HEK293 (cell line): Measurements from ENCODE around the gene SART1.

Source experiments
- GFI1B ChIP-seq: fragments of 450-650 bp; formaldehyde crosslinking; IDR thresholded peaks from 2 replicates; pipeline ENCODE4 v1.5.1; 2016; ENCODE audit warnings: missing biosample characterization, missing genetic modification characterization
- IKZF3 ChIP-seq: fragments of 450-650 bp; IDR thresholded peaks from 2 replicates; pipeline ENCODE4 v1.5.0; 2018; ENCODE audit warnings: missing biosample characterization, mild to moderate bottlenecking, missing genetic modification characterization, moderate library complexity
- PBX3 ChIP-seq: sonication (generic); formaldehyde crosslinking; IDR thresholded peaks from 2 replicates; pipeline ENCODE4 v1.8.1; 2022; ENCODE audit warnings: mild to moderate bottlenecking, moderate library complexity, missing genetic modification reagents
- PRDM4 ChIP-seq: fragments of 450-650 bp; formaldehyde crosslinking; IDR thresholded peaks from 2 replicates; pipeline ENCODE4 v1.5.1; 2017; ENCODE audit warnings: missing biosample characterization, missing genetic modification characterization
- REST ChIP-seq: fragments of 450-650 bp; formaldehyde crosslinking; IDR thresholded peaks from 2 replicates; pipeline ENCODE4 v1.5.1; 2016; ENCODE audit warnings: missing biosample characterization, missing genetic modification characterization
- SP3 ChIP-seq: fragments of 450-650 bp; formaldehyde crosslinking; IDR thresholded peaks from 2 replicates; pipeline ENCODE4 v1.5.1; 2016; ENCODE audit warnings: missing biosample characterization, missing genetic modification characterization
- SP7 ChIP-seq: fragments of 450-650 bp; formaldehyde crosslinking; IDR thresholded peaks from 2 replicates; pipeline ENCODE4 v1.5.1; 2016; ENCODE audit warnings: missing biosample characterization, missing genetic modification characterization
- TSHZ1 ChIP-seq: fragments of 450-650 bp; formaldehyde crosslinking; IDR thresholded peaks from 2 replicates; pipeline ENCODE4 v1.5.1; 2016; ENCODE audit warnings: missing biosample characterization, missing genetic modification characterization, borderline replicate concordance
- ZBTB1 ChIP-seq: fragments of 450-650 bp; formaldehyde crosslinking; IDR thresholded peaks from 2 replicates; pipeline ENCODE4 v1.5.1; 2016; ENCODE audit warnings: missing biosample characterization, missing genetic modification characterization
- ZBTB21 ChIP-seq: fragments of 450-650 bp; formaldehyde crosslinking; IDR thresholded peaks from 2 replicates; pipeline ENCODE4 v1.5.1; 2017; ENCODE audit warnings: missing biosample characterization, missing genetic modification characterization
- ZIC2 ChIP-seq: fragments of 450-650 bp; formaldehyde crosslinking; IDR thresholded peaks from 2 replicates; pipeline ENCODE4 v1.5.1; 2016; ENCODE audit warnings: missing biosample characterization, missing genetic modification characterization
- ZNF174 ChIP-seq: fragments of 450-650 bp; formaldehyde crosslinking; IDR thresholded peaks from 2 replicates; pipeline ENCODE4 v1.5.0; 2017; ENCODE audit warnings: missing biosample characterization, mild to moderate bottlenecking, missing genetic modification characterization
- ZNF18 ChIP-seq: fragments of 450-650 bp; formaldehyde crosslinking; IDR thresholded peaks from 2 replicates; pipeline ENCODE4 v1.5.1; 2016; ENCODE audit warnings: missing biosample characterization, missing genetic modification characterization
- ZNF266 ChIP-seq: fragments of 450-650 bp; formaldehyde crosslinking; IDR thresholded peaks from 2 replicates; pipeline ENCODE4 v1.5.1; 2016; ENCODE audit warnings: missing biosample characterization, missing genetic modification characterization, low read depth
- ZNF394 ChIP-seq: fragments of 450-650 bp; formaldehyde crosslinking; IDR thresholded peaks from 2 replicates; pipeline ENCODE4 v1.5.1; 2016; ENCODE audit warnings: missing biosample characterization, missing genetic modification characterization, mild to moderate bottlenecking, moderate library complexity, borderline replicate concordance
- ZNF426 ChIP-seq: fragments of 450-650 bp; formaldehyde crosslinking; IDR thresholded peaks from 2 replicates; pipeline ENCODE4 v1.5.1; 2017; ENCODE audit warnings: missing biosample characterization, missing genetic modification characterization, mild to moderate bottlenecking, inconsistent platforms, moderate library complexity
- ZNF530 ChIP-seq: fragments of 450-650 bp; formaldehyde crosslinking; IDR thresholded peaks from 2 replicates; pipeline ENCODE4 v1.5.1; 2016; ENCODE audit warnings: low read depth, missing biosample characterization, missing genetic modification characterization
- ZNF558 ChIP-seq: fragments of 450-650 bp; formaldehyde crosslinking; IDR thresholded peaks from 2 replicates; pipeline ENCODE4 v1.5.1; 2016; ENCODE audit warnings: missing biosample characterization, missing genetic modification characterization
- ZNF561 ChIP-seq: fragments of 450-650 bp; IDR thresholded peaks from 2 replicates; pipeline ENCODE4 v1.5.1; 2018; ENCODE audit warnings: missing biosample characterization, missing genetic modification characterization, borderline replicate concordance
- ZNF580 ChIP-seq: fragments of 450-650 bp; formaldehyde crosslinking; IDR thresholded peaks from 2 replicates; pipeline ENCODE4 v1.5.1; 2016; ENCODE audit warnings: missing biosample characterization, missing genetic modification characterization
- ZNF585B ChIP-seq: fragments of 450-650 bp; formaldehyde crosslinking; IDR thresholded peaks from 2 replicates; pipeline ENCODE4 v1.5.1; 2016; ENCODE audit warnings: missing biosample characterization, missing genetic modification characterization
- ZNF600 ChIP-seq: fragments of 450-650 bp; formaldehyde crosslinking; IDR thresholded peaks from 2 replicates; pipeline ENCODE4 v1.5.1; 2016; ENCODE audit warnings: missing biosample characterization, missing genetic modification characterization
- ZNF664 ChIP-seq: fragments of 450-650 bp; formaldehyde crosslinking; IDR thresholded peaks from 2 replicates; pipeline ENCODE4 v1.5.1; 2016; ENCODE audit warnings: missing biosample characterization, missing genetic modification characterization
- ZNF76 ChIP-seq: fragments of 450-650 bp; formaldehyde crosslinking; IDR thresholded peaks from 2 replicates; pipeline ENCODE4; 2016; ENCODE audit warnings: low read depth, missing biosample characterization, missing genetic modification characterization, borderline replicate concordance
- ZNF777 ChIP-seq: fragments of 450-650 bp; formaldehyde crosslinking; IDR thresholded peaks from 2 replicates; pipeline ENCODE4 v1.5.1; 2017; ENCODE audit warnings: missing biosample characterization, missing genetic modification characterization, borderline replicate concordance
- ZSCAN23 ChIP-seq: fragments of 450-650 bp; formaldehyde crosslinking; IDR thresholded peaks from 2 replicates; pipeline ENCODE4 v1.5.1; 2016; ENCODE audit warnings: missing biosample characterization, missing genetic modification characterization
- ZSCAN30 ChIP-seq: fragments of 450-650 bp; IDR thresholded peaks from 2 replicates; pipeline ENCODE4 v1.5.1; 2018; ENCODE audit warnings: missing biosample characterization, mild to moderate bottlenecking, missing genetic modification characterization, moderate library complexity

Gene SART1

GRCh38 chr11:66001942-66002647, 40.6 kb downstream of the SART1 start, which contains the start of the genes BANF1 and EIF1AD (continued):
- TF ChIP-seq REST (tag by site-specific recombination): peak; percentile 62
- TF ChIP-seq ZNF561 (tag by site-specific recombination): peak; percentile 96
- peak; percentile 70; the same call in 1 of the 2 replicates for TF ChIP-seq ZNF600 (tag by site-specific recombination)
- TF ChIP-seq ZNF18 (tag by site-specific recombination): peak; percentile 99
- TF ChIP-seq ZSCAN23 (tag by site-specific recombination): peak; percentile 91
- no peak for TF ChIP-seq ZNF174
- peak; percentile 43; the same call in 1 of the 2 replicates for TF ChIP-seq ZIC2 (tag by site-specific recombination)
- no peak for TF ChIP-seq GFI1B (tag by site-specific recombination)
- TF ChIP-seq ZNF585B (tag by site-specific recombination): peak; percentile 31
- peak; percentile 29; the same call in 1 of the 2 replicates for TF ChIP-seq ZNF266
- TF ChIP-seq PRDM4 (tag by site-specific recombination): peak; percentile 59; the same call in 1 of the 2 replicates
- TF ChIP-seq ZNF664 (tag by site-specific recombination): peak; percentile 72
- peak; percentile 93 for TF ChIP-seq SP7 (tag by site-specific recombination)
- TF ChIP-seq TSHZ1: peak; percentile 45; the same call in 1 of the 2 replicates
- peak; percentile 87 for TF ChIP-seq ZNF394 (tag by site-specific recombination)
- TF ChIP-seq IKZF3 (tag by site-specific recombination): no peak; the same call in 1 of the 2 replicates
- TF ChIP-seq ZNF777 (tag by site-specific recombination): peak; percentile 93
- no peak for TF ChIP-seq PBX3 (CRISPR knock-in tag)
- peak; percentile 97 for TF ChIP-seq ZNF580 (tag by site-specific recombination)
- peak; percentile 93 for TF ChIP-seq ZSCAN30 (tag by site-specific recombination)
- peak; percentile 91 for TF ChIP-seq SP3
- TF ChIP-seq ZNF426 (tag by site-specific recombination): no peak
- TF ChIP-seq ZNF530: no peak
- TF ChIP-seq ZBTB21 (tag by site-specific recombination): peak; percentile 44; the same call in 1 of the 2 replicates
- TF ChIP-seq ZNF76 (tag by site-specific recombination): peak; percentile 92
- TF ChIP-seq ZBTB1 (tag by site-specific recombination): peak; percentile 96
- peak; percentile 76 for TF ChIP-seq ZNF558 (tag by site-specific recombination)
